Lung (tissue), 12 donors: ENCODE data around the gene TFF1. TPM values are rescaled to one million over a fixed set of nuclear protein-coding genes. Genes with fewer than 3 reads are reported as not detected.

Source experiments
- ATAC-seq: fragments of 200-7000 bp; cut with Tn5 transposase; one replicate; pipeline ENCODE4 v1.9.1; 2020; ENCODE audit warnings: moderate number of reproducible peaks; ENCODE audit not compliant: insufficient read depth, low FRiP score
- DNase-seq, 3 donors: peaks; one replicate each; pipeline ENCODE4 v3.0.0-alpha.2; 2013 to 2017
- H3K27ac ChIP-seq, 2 donors: one replicate each; pipeline ENCODE4 v1.5.1; 2013; ENCODE audit warnings: mild to moderate bottlenecking in 2 of 2, moderate library complexity in 2 of 2, control low read depth in 1 of 2, inconsistent platforms in 1 of 2, low read depth in 1 of 2, low read length in 1 of 2
- H3K27me3 ChIP-seq, 3 donors: one replicate each; pipeline ENCODE4 v1.5.1; 2013; ENCODE audit warnings: low read length in 2 of 3; ENCODE audit not compliant: control insufficient read depth in 3 of 3, insufficient read depth in 3 of 3
- H3K36me3 ChIP-seq, 4 donors: one replicate each; pipeline ENCODE4 v1.5.1; 2013; ENCODE audit warnings: low read length in 4 of 4, mild to moderate bottlenecking in 1 of 4, moderate library complexity in 1 of 4; ENCODE audit not compliant: control insufficient read depth in 4 of 4, insufficient read depth in 4 of 4
- H3K4me1 ChIP-seq, 5 donors: one replicate each; pipeline ENCODE4 v1.5.1; 2013; ENCODE audit warnings: low read length in 5 of 5, mild to moderate bottlenecking in 2 of 5, moderate library complexity in 1 of 5; ENCODE audit not compliant: control insufficient read depth in 5 of 5, insufficient read depth in 5 of 5
- H3K4me3 ChIP-seq: one replicate; pipeline ENCODE4 v1.5.1; 2013; ENCODE audit warnings: mild to moderate bottlenecking, control low read depth, moderate library complexity
- H3K9ac ChIP-seq, 2 donors: one replicate each; pipeline ENCODE4 v1.5.1; 2013; ENCODE audit warnings: low read length in 2 of 2, control low read depth in 1 of 2; ENCODE audit not compliant: insufficient read depth in 1 of 2
- H3K9me3 ChIP-seq, 4 donors: one replicate each; pipeline ENCODE4 v1.5.1; 2013; ENCODE audit warnings: low read length in 3 of 4, mild to moderate bottlenecking in 1 of 4, moderate library complexity in 1 of 4; ENCODE audit not compliant: control insufficient read depth in 4 of 4, insufficient read depth in 3 of 4
- CTCF ChIP-seq: IDR thresholded peaks from 2 replicates; pipeline ENCODE4 v1.5.1; 2012; ENCODE audit warnings: mild to moderate bottlenecking; ENCODE audit errors: control extremely low read depth, extremely low read depth
- WGBS, 2 donors: extraction: QIAGEN DNeasy Blood & Tissue Kit; methylation state at CpG; one replicate each; pipeline ENCODE4 v1.1.7; 2013; 5-methylcytosine and 5-hydroxymethylcytosine counted together
- polyA plus RNA-seq, 2 donors: library from polyadenylated mRNA; stranded (reverse); fragments of 200-250 nt; gene quantifications; one replicate each; pipeline ENCODE4 v1.2.1, GENCODE V29; 2013
- total RNA-seq, 2 donors: library from RNA; depleted of rRNA in 1 of 2; stranded (reverse); fragments of >200 nt in 1 of 2; gene quantifications; one replicate each; pipeline ENCODE4 v1.2.1, GENCODE V29; 2014 to 2021
- donor health status: control.
- donor health status: control.
- donor health status: Bipolar disorder and iron deficiency.
- donor health status: healthy.
- donor health status: DM: yes; HTN: yes; CAD: no.

Gene TFF1
- total and polyA plus RNA-seq, 4 donors, result 0.83 to 3.8 (median 1.2) TPM; not detected in 1

- H3K36me3 ChIP-seq, result no peaks in the 10 kb centered on the region
- TF ChIP-seq CTCF, result no peak
- no peak overlapping the region for H3K9ac ChIP-seq
- DNase-seq (no peak), ATAC-seq (no peak)
- WGBS, 2 donors, result 77 to 81% methylated on average over 25 of the region's 25 CpGs
- peaks cover 0 to 12% (median 0%) of the 10 kb centered on the region in 5 donors for H3K4me1 ChIP-seq
- no peaks in the 10 kb centered on the region for H3K9me3 ChIP-seq
- no peaks in the 10 kb centered on the region for H3K27me3 ChIP-seq
- no peak overlapping the region for H3K4me3 ChIP-seq
- no peak overlapping the region for H3K27ac ChIP-seq
Measured at GRCh38 chr21:42373196-42373907, 7.0 kb upstream of the TFF1 start.

GRCh38 chr21:42370894-42371654, 4.7 kb upstream of the TFF1 start:
- Histone ChIP-seq H3K36me3 (no peaks in the 10 kb centered on the region), H3K9ac (no peak overlapping the region), H3K27me3 (no peaks in the 10 kb centered on the region), H3K27ac (no peak overlapping the region), H3K4me1 (peaks cover 0 to 9% (median 0%) of the 10 kb centered on the region in 5 donors), H3K9me3 (no peaks in the 10 kb centered on the region), H3K4me3 (no peak overlapping the region)
- TF ChIP-seq CTCF, result no peak
- WGBS, 2 donors, result 81 to 91% methylated on average over 18 of the region's 18 CpGs
- no peak for ATAC-seq
- DNase-seq, result no peak

GRCh38 chr21:42369821-42370220, 3.5 kb upstream of the TFF1 start:
- Histone ChIP-seq H3K4me1 (peaks cover 0 to 5% (median 0%) of the 10 kb centered on the region in 5 donors), H3K36me3 (no peaks in the 10 kb centered on the region), H3K4me3 (no peak overlapping the region), H3K9ac (no peak overlapping the region), H3K9me3 (no peaks in the 10 kb centered on the region), H3K27me3 (no peaks in the 10 kb centered on the region), H3K27ac (no peak overlapping the region)
- 77 to 83% methylated on average over 16 of the region's 16 CpGs for WGBS, 2 donors
- no peak for TF ChIP-seq CTCF
- no peak for DNase-seq
- ATAC-seq, result no peak
